A549 (cell line): ENCODE measurements around the gene TXNL4A. TPM values are rescaled to one million over a fixed set of nuclear protein-coding genes. Genes with fewer than 3 reads are reported as not detected.

Experiments
- ATAC-seq, 2 experiments: fragments of 200-7000 bp in 1 of 2; fragments of >200 bp in 1 of 2; cut with Nextera tagmentation in 1 of 2; cut with Tn5 transposase in 1 of 2; 3 replicates each; pipeline versions ENCODE4 v1.8.0 to v1.9.1; 2018 to 2020; ENCODE audit warnings: mild to moderate bottlenecking in 1 of 2, moderate library complexity in 1 of 2
- CTCF ChIA-PET: fragments of 300-600 bp; sonication (Branson Sonifier 250); formaldehyde crosslinking; extraction: SDS; loops from one replicate; lab custom pipeline; 2021; ENCODE audit warnings: antibody characterized with exemption, inconsistent platforms; lab: Yijun Ruan, JAX
- POLR2A ChIA-PET: fragments of 350-600 bp; formaldehyde crosslinking; extraction: SDS; loops from one replicate; lab custom pipeline; 2021; ENCODE audit warnings: antibody characterized with exemption, inconsistent platforms; lab: Yijun Ruan, JAX
- DNase-seq, 2 experiments: peaks; one replicate each; pipeline versions ENCODE4 v3.0.0 to v3.0.0-alpha.2; 2011 to 2016; ENCODE audit warnings: low read depth in 1 of 2, low spot score in 1 of 2
- FAIRE-seq: peaks from 2 replicates; lab custom pipeline; 2011; peaks lifted over from hg19 to GRCh38; lab: Jason Lieb, UNC
- H3K27ac ChIP-seq, 2 experiments: fragments of >200 bp; sonication (Bioruptor Twin); formaldehyde crosslinking; 3 replicates each; pipeline ENCODE4 v1.5.1; 2016 to 2017
- H3K4me1 ChIP-seq: fragments of >200 bp; sonication (Bioruptor Twin); formaldehyde crosslinking; 3 replicates; pipeline ENCODE4 v1.6.1; 2016
- H3K4me2 ChIP-seq: fragments of >200 bp; sonication (Bioruptor Twin); formaldehyde crosslinking; 3 replicates; pipeline ENCODE4 v1.6.1; 2016
- H3K4me3 ChIP-seq: fragments of >200 bp; sonication (Bioruptor Twin); formaldehyde crosslinking; 3 replicates; pipeline ENCODE4 v1.5.1; 2016
- H3K9me3 ChIP-seq: fragments of >200 bp; sonication (Bioruptor Twin); formaldehyde crosslinking; 3 replicates; pipeline ENCODE4 v1.6.1; 2016
- ATOH8 ChIP-seq: fragments of 250-450 bp; sonication (Bioruptor Pico); IDR thresholded peaks from 2 replicates; pipeline ENCODE4 v1.5.0; 2020; ENCODE audit warnings: low read depth, mild to moderate bottlenecking, moderate library complexity
- CHD2 ChIP-seq: fragments of 150-350 bp; IDR thresholded peaks from 2 replicates; pipeline ENCODE4 v1.6.1; 2014; ENCODE audit warnings: low read length; ENCODE audit not compliant: partially characterized antibody
- CHD4 ChIP-seq: fragments of 200-600 bp; sonication (generic); IDR thresholded peaks from 2 replicates; pipeline ENCODE4 v1.6.1; 2016; ENCODE audit warnings: antibody characterized with exemption, mild to moderate bottlenecking, borderline replicate concordance
- CTCF ChIP-seq: fragments of >200 bp; sonication (Bioruptor Twin); formaldehyde crosslinking; IDR thresholded peaks from 3 replicates; pipeline ENCODE4 v1.5.1; 2016
- EHF ChIP-seq: fragments of 250-450 bp; sonication (Bioruptor Pico); IDR thresholded peaks from 2 replicates; pipeline ENCODE4 v1.5.0; 2020; ENCODE audit warnings: mild to moderate bottlenecking
- EP300 ChIP-seq, 2 experiments: fragments of >200 bp; sonication (Bioruptor Twin); formaldehyde crosslinking; IDR thresholded peaks; 2 replicates in 1 of 2; 3 replicates in 1 of 2; pipeline ENCODE4 v1.6.1; 2016 to 2017
- FOSB ChIP-seq: fragments of 250-450 bp; sonication (Bioruptor Pico); IDR thresholded peaks from 2 replicates; pipeline ENCODE4 v1.5.0; 2020; ENCODE audit warnings: mild to moderate bottlenecking, moderate library complexity
- HDAC2 ChIP-seq: fragments of 200-600 bp; sonication (generic); IDR thresholded peaks from 2 replicates; pipeline ENCODE4 v1.6.1; 2016
- HMGXB4 ChIP-seq: fragments of 250-450 bp; sonication (Bioruptor Pico); IDR thresholded peaks from 2 replicates; pipeline ENCODE4 v1.5.0; 2021; ENCODE audit warnings: mild to moderate bottlenecking, moderate library complexity, borderline replicate concordance
- JUNB ChIP-seq: fragments of >200 bp; sonication (Bioruptor Twin); formaldehyde crosslinking; IDR thresholded peaks from 2 replicates; pipeline ENCODE4 v1.6.1; 2016
- KDM1A ChIP-seq: fragments of 200-600 bp; sonication (generic); IDR thresholded peaks from 2 replicates; pipeline ENCODE4 v1.6.1; 2016; ENCODE audit warnings: low read depth, mild to moderate bottlenecking
- KDM5A ChIP-seq: fragments of 200-600 bp; sonication (generic); IDR thresholded peaks from 2 replicates; pipeline ENCODE4 v1.6.1; 2016; ENCODE audit warnings: antibody characterized with exemption, mild to moderate bottlenecking
- MAZ ChIP-seq: fragments of 150-350 bp; IDR thresholded peaks from 2 replicates; pipeline ENCODE4 v1.6.1; 2014; ENCODE audit warnings: antibody characterized with exemption, low read depth, low read length, borderline replicate concordance
- MYC ChIP-seq: IDR thresholded peaks from 2 replicates; pipeline ENCODE4 v1.6.1; 2012; ENCODE audit warnings: mild to moderate bottlenecking, inconsistent platforms, low read length, improper control_type of control experiment, borderline replicate concordance
- POLR2A ChIP-seq: IDR thresholded peaks from 2 replicates; pipeline ENCODE4 v1.6.1; 2012; ENCODE audit warnings: mild to moderate bottlenecking, low read length
- RCOR1 ChIP-seq: fragments of 150-350 bp; IDR thresholded peaks from 2 replicates; pipeline ENCODE4 v1.6.1; 2014; ENCODE audit warnings: antibody characterized with exemption, low read length, low read depth
- RNF2 ChIP-seq: fragments of 200-600 bp; sonication (generic); IDR thresholded peaks from 2 replicates; pipeline ENCODE4 v1.6.1; 2016; ENCODE audit warnings: low read depth, mild to moderate bottlenecking, antibody characterized with exemption, moderate library complexity, borderline replicate concordance
- SMC3 ChIP-seq: fragments of >200 bp; sonication (Bioruptor Twin); formaldehyde crosslinking; IDR thresholded peaks from 3 replicates; pipeline ENCODE4 v1.6.1; 2018; ENCODE audit warnings: inconsistent platforms
- SREBF2 ChIP-seq: fragments of 450-650 bp; IDR thresholded peaks from 2 replicates; pipeline ENCODE4 v1.6.1; 2014; ENCODE audit warnings: mild to moderate bottlenecking, moderate library complexity
- TFCP2L1 ChIP-seq: fragments of 250-450 bp; sonication (Bioruptor Pico); IDR thresholded peaks from 2 replicates; pipeline ENCODE4 v1.5.0; 2021; ENCODE audit warnings: mild to moderate bottlenecking
- ZFP36 ChIP-seq: fragments of 450-650 bp; IDR thresholded peaks from 2 replicates; pipeline ENCODE4 v1.6.1; 2014; ENCODE audit warnings: borderline replicate concordance; ENCODE audit not compliant: partially characterized antibody
- ZSCAN20 ChIP-seq: fragments of 250-450 bp; sonication (Bioruptor Pico); IDR thresholded peaks from 2 replicates; pipeline ENCODE4 v1.8.0; 2022; ENCODE audit warnings: mild to moderate bottlenecking, moderate library complexity
- WGBS: methylation state at CpG from one replicate; pipeline ENCODE4 v1.1.6; 2017; ENCODE audit errors: missing lambda C conversion rate; 5-methylcytosine and 5-hydroxymethylcytosine counted together
- polyA plus RNA-seq, 4 experiments: library from polyadenylated mRNA; depleted of rRNA in 3 of 4; stranded (reverse); fragments of >200 nt; fragmentation: RNase III in 1 of 4; extraction: RNeasy Plus Mini Kit Qiagen cat#74134 plus additional on column Dnase treatment in 1 of 4; gene quantifications; 2 replicates in 3 of 4; 3 replicates in 1 of 4; pipeline ENCODE4 v1.2.3, GENCODE V29; 2011 to 2017

TXNL4A gene
- polyA plus RNA-seq, 2 of the 4 experiments (the other 2 are of a cell fraction), result 99.6 to 139 TPM

- H3K4me2 ChIP-seq, result no peak overlapping the region
- H3K27ac ChIP-seq, result no peak overlapping the region
- no peak for TF ChIP-seq HDAC2
- no peak for TF ChIP-seq TFCP2L1 (CRISPR knock-in tag)
- TF ChIP-seq POLR2A, result no peak
- no peak for TF ChIP-seq ZFP36
- no peak for TF ChIP-seq HMGXB4 (CRISPR knock-in tag)
- no peak for TF ChIP-seq KDM5A
- TF ChIP-seq JUNB, result no peak
- no peak for TF ChIP-seq SMC3
- no peak for TF ChIP-seq FOSB (CRISPR knock-in tag)
- DNase-seq (no peak), ATAC-seq (no peak), FAIRE-seq (no peak)
- CTCF ChIA-PET, result no interaction called here
- POLR2A ChIA-PET, result no interaction called here
- no peak overlapping the region for H3K4me3 ChIP-seq
- H3K9me3 ChIP-seq, result no peaks in the 10 kb centered on the region
- H3K4me1 ChIP-seq, result no peaks in the 10 kb centered on the region
- WGBS, result 93% methylated on average over 5 of the region's 20 CpGs
These were observed 44.7 kb downstream of the TXNL4A start for GRCh38 chr18:79943608-79944125.

- CTCF ChIA-PET, result no interaction called here
- 96% methylated on average over 15 of the region's 31 CpGs for WGBS
These were observed 45.4 kb downstream of the TXNL4A start for GRCh38 chr18:79942786-79943607.

GRCh38 chr18:79942211-79942610 lies 46.2 kb downstream of the TXNL4A start:
- no peak overlapping the region for H3K27ac ChIP-seq
- DNase-seq, result no peak
- ATAC-seq, result no peak
- H3K4me2 ChIP-seq, result no peak overlapping the region
- no peak for FAIRE-seq
- H3K4me1 ChIP-seq, result no peaks in the 10 kb centered on the region
- H3K9me3 ChIP-seq, result no peaks in the 10 kb centered on the region
- no peak overlapping the region for H3K4me3 ChIP-seq
- ChIA-PET CTCF (no interaction called here), POLR2A (no interaction called here)
- WGBS, result 86% methylated on average over 7 of the region's 7 CpGs
- no peak for TF ChIP-seq ZSCAN20 (CRISPR knock-in tag)
- TF ChIP-seq MYC, result no peak
- no peak for TF ChIP-seq RCOR1
- no peak for TF ChIP-seq SREBF2
- TF ChIP-seq KDM5A, result no peak
- TF ChIP-seq MAZ, result no peak
- no peak for TF ChIP-seq ATOH8 (CRISPR knock-in tag)
- TF ChIP-seq EHF (CRISPR knock-in tag), result no peak
- TF ChIP-seq HMGXB4 (CRISPR knock-in tag), result no peak
- no peak for TF ChIP-seq CTCF
- TF ChIP-seq KDM1A, result no peak
- no peak for TF ChIP-seq RNF2
- TF ChIP-seq CHD2, result no peak

More at GRCh38 chr18:79942786-79943607, 45.4 kb downstream of the TXNL4A start:
- TF ChIP-seq CTCF (no peak), CHD4 (no peak), EP300 (IDR thresholded peaks at IDR 0.05) (no peak), JUNB (no peak)
- Histone ChIP-seq H3K4me2 (no peak overlapping the region), H3K4me1 (no peaks in the 10 kb centered on the region), H3K9me3 (no peaks in the 10 kb centered on the region), H3K4me3 (no peak overlapping the region), H3K27ac (no peak overlapping the region)
- no peak for DNase-seq
- POLR2A ChIA-PET, result no interaction called here
- no peak for ATAC-seq
- no peak for FAIRE-seq
